A549 treated with AZD9567 at 1 μM for 4 hours (cell line): ENCODE results near the gene TMEM225B. TPM values are rescaled to one million over a fixed set of nuclear protein-coding genes. Genes with fewer than 3 reads are reported as not detected.

Experiments used
- total RNA-seq: library from RNA; stranded (reverse); fragments of 200-300 nt; extraction: Qiagen RNA extraction; gene quantifications from 5 replicates; pipeline ENCODE4 v1.2.3, GENCODE V29; 2022; ENCODE audit not compliant: insufficient read depth

TMEM225B gene, protein sequence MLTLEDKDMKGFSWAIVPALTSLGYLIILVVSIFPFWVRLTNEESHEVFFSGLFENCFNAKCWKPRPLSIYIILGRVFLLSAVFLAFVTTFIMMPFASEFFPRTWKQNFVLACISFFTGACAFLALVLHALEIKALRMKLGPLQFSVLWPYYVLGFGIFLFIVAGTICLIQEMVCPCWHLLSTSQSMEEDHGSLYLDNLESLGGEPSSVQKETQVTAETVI
- 1.0 to 1.5 TPM (median 1.4 TPM) in 4 of 5 replicates, not detected in the other for total RNA-seq

DNA sequence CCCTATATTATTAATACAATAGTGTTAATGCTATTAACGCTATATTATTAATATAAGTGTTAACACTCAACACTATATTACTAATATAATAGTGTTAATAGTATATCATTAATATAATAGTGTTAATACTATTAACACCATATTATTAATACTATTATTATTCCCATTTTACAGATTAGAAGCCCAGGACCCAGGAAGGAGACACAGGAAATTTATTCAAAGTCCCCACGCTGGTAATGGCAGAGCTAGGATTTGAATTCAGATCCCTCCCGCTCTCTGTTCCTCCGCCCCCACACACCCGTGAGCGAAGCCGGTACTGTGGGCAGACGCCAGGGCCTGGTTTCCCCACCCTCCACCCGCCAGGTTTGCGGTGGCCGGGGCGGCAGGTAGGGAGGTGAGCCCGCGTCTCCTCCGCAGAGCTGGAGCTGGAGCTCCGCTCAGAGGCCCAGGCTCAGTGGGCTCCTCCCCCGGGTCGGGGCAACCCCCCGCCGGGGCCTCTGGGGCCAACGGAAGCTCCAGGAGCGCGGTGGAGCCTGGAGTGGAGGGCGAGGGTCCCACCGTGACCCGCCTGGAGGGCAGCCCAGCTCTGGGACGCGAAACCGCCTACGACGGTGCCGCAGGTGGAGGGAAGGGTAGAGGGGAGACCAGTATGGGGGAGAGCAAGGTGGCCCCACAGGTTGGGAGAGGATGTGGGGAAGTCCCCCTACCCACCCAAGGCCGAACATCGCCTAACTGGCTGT is at the start of gene TMEM225B:
TSS of gene TMEM225B (plus strand) at position 506 of the 740 bp plus-strand sequence. CDS start 6,122 bp downstream, outside the sequence.

GRCh38 chr7:99551767-99552463 is 46.2 kb upstream of the TMEM225B start, which contains the start of gene FAM200A:
TSS of gene FAM200A (minus strand) at chr7:99552114. CDS start at chr7:99548407, 3,707 bp downstream.

GRCh38 chr7:99558306-99559174 is 39.5 kb upstream of the TMEM225B start, which contains the start of gene ZNF655:
TSS of gene ZNF655 (plus strand) at chr7:99558642. CDS start at chr7:99560560, 1,918 bp downstream.

DNA sequence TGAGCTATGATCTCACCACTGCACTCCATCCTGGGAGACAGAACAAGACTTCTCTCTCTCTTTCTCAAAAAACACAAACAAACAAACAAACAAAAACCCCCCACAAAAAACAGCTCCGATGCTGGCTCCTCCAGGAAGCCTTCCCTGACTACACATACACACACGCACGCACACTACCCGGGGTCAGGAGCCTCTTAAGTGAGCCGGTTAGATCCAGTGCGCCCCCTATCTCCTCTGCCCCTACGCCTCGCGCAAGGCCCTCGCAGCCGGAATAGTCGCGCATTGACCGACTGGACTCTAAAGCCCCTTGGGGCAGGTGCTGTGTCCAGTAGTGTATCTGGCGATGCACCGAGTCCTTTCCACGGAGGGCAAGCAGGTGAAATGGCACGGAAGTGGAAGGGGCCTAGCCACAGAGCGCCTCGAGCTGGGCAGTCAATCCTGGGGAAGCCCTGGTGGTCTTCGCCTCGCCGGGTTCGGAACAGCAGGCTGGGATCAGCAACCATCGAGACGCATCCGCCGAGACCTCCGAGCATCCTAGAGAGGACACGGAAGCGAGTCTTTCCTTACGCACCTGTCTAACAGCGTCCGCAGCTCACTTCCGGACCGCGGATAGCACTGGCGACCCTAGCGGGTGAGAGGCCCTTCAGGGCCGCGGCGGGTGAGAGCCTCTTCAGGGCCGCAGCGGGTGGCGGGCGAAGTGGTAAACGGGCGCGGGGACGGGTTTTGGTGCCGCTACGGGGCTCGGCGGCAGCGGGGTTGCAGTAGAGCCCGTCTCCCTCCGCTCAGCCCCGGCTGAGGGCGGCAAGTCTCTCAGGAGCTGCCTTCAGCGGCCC is 18.5 kb downstream of the TMEM225B start, which contains the start of gene ZSCAN25:
TSS of gene ZSCAN25 (plus strand) at position 588 of the 833 bp plus-strand sequence. CDS start 2,661 bp downstream, outside the sequence.

Other genes starting within 250 kb of the TMEM225B start
- 287 to 303 TPM (median 288 TPM) in 5 replicates for gene ARPC1B, start 223.5 kb upstream of the TMEM225B start, total RNA-seq
- gene PDAP1, start 189.7 kb upstream of the TMEM225B start, total RNA-seq, result 152 to 187 TPM (median 175 TPM) in 5 replicates
- 131 to 157 TPM (median 151 TPM) in 5 replicates for gene BUD31, start 189.3 kb upstream of the TMEM225B start, total RNA-seq
- gene PTCD1, start 159.5 kb upstream of the TMEM225B start, total RNA-seq, result 6.5 to 10.9 TPM (median 6.6 TPM) in 5 replicates
- 40.4 to 49.9 TPM (median 47.9 TPM) in 5 replicates for gene CPSF4, start 159.3 kb upstream of the TMEM225B start, total RNA-seq
- gene ATP5MF, start 132.1 kb upstream of the TMEM225B start, total RNA-seq, result 912 to 1,062 TPM (median 917 TPM) in 5 replicates
- 8.0 to 13.8 TPM (median 9.2 TPM) in 5 replicates for gene ZNF789, start 125.4 kb upstream of the TMEM225B start, total RNA-seq
- gene ZNF394, start 98.0 kb upstream of the TMEM225B start, total RNA-seq, result 17.4 to 20.4 TPM (median 18.1 TPM) in 5 replicates
- gene ZKSCAN5, start 93.6 kb upstream of the TMEM225B start, total RNA-seq, result 8.6 to 12.6 TPM (median 9.5 TPM) in 5 replicates
- 5.0 to 7.4 TPM (median 6.5 TPM) in 5 replicates for gene FAM200A, start 46.2 kb upstream of the TMEM225B start, total RNA-seq
- gene ZNF655, start 39.6 kb upstream of the TMEM225B start, total RNA-seq, result 45.1 to 56.7 TPM (median 53.1 TPM) in 5 replicates
- gene ZSCAN25, start 18.7 kb downstream of the TMEM225B start, total RNA-seq, result 9.2 to 20.9 TPM (median 9.9 TPM) in 5 replicates
- 1.3 to 1.5 TPM (median 1.4 TPM) in 4 of 5 replicates, not detected in the other for gene CYP3A5, start 81.7 kb downstream of the TMEM225B start, total RNA-seq
- not detected in 5 replicates for gene CYP3A7, start 136.9 kb downstream of the TMEM225B start, total RNA-seq
- not detected in 5 replicates for gene CYP3A4, start 185.9 kb downstream of the TMEM225B start, total RNA-seq
- not detected in 5 replicates for gene CYP3A43, start 229.7 kb downstream of the TMEM225B start, total RNA-seq